Skeletal muscle cell (primary cell): ENCODE data around the gene DNAJB14.
"Not testable (repeated sequence)": the region's sequence is repeated elsewhere in the genome, so short reads cannot be mapped to it uniquely, and the experiment has no call there.

Experiments
- DNase-seq: peaks from one replicate; pipeline ENCODE4 v3.0.0-alpha.2; 2010; ENCODE audit warnings: low read depth
- H3K4me3 ChIP-seq: 2 replicates; pipeline ENCODE4 v1.5.1; 2011; ENCODE audit warnings: low read depth, mild to moderate bottlenecking, control low read depth, low read length, moderate library complexity

The DNAJB14 gene

GRCh38 chr4:99946356-99947189, at the start of gene DNAJB14:
Gene DNAJB14 (minus strand): TSS chr4:99946618. CDS start chr4:99946571, 47 bp downstream.
- H3K4me3 ChIP-seq, result peak within 1 kb of the TSS; percentile 86
- DNase-seq, result no peak

GRCh38 chr4:99991741-99992140, 45.3 kb upstream of the DNAJB14 start:
- H3K4me3 ChIP-seq, result no peak overlapping the region
- no peak for DNase-seq

DNA sequence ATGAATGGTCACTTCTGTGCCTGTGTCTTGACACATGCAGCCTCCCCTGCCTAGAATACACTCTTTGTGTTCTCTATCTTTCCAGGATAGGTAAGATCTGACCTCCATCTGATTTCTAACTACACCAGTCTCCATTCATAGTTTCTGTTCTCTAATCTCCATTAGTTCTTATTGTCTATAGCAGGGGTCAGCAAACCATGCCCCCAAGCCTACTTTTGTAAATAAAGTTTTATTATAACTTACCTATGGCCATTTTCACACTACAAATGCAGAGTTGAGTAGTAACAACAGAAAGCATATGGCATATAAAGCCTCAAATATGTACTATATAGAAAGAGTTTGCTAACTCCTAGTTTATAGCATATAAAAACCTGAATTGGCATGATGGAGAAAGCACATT, 41.3 kb upstream of the DNAJB14 start:
- no peak overlapping the region for H3K4me3 ChIP-seq
- DNase-seq, result no peak

DNA sequence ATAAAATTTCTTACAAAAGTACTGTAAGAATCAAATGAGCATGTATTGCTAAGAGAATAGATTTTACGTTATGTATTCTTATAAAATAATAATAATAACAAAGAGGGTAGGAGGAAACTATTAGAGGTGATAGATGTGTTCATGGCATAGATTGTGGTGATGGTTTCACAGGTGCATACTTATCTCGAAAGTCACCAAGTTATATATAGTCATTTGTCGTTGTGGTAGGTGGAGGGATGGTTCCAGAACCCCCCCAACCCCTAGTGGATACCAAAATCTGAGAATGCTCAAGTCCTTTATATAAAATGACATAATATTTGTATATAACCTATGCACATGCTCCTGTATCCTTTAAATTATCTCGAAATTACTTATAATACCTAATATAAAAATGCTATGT, 40.4 kb upstream of the DNAJB14 start:
- H3K4me3 ChIP-seq, result no peak overlapping the region
- no peak for DNase-seq

DNA sequence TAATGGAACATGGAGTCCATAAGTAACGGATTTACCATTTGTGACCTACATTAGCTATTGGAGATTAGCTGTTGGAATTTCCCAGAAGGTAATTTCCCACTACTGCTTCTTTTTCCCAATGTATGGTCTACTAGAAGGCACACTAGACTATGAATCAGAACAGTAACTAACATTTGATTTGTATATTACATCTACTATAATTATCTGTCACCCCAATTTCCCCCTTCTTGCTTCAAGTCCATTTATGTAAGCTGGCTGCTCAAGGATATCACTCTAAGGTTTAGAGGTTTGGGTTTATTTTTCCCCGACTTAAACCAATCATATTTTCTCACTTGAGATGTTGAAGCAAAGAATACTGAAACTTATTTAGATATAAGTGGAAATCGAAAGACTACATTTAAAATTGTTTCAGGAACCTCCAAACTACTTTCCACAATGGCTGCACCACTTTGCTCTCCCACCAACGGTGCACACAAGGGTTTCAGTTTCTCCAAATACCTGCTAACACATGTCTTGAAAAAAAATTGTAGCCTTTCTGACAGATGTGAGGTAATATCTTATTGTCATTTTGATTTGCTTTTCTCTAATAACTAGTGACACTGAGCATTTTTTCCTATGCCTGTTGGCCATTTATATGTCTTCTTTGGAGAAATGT, 37.0 kb upstream of the DNAJB14 start:
- no peak overlapping the region for H3K4me3 ChIP-seq
- no peak for DNase-seq

GRCh38 chr4:99979872-99980271, 33.5 kb upstream of the DNAJB14 start:
- H3K4me3 ChIP-seq, result no peak overlapping the region
- DNase-seq, result no peak

DNA sequence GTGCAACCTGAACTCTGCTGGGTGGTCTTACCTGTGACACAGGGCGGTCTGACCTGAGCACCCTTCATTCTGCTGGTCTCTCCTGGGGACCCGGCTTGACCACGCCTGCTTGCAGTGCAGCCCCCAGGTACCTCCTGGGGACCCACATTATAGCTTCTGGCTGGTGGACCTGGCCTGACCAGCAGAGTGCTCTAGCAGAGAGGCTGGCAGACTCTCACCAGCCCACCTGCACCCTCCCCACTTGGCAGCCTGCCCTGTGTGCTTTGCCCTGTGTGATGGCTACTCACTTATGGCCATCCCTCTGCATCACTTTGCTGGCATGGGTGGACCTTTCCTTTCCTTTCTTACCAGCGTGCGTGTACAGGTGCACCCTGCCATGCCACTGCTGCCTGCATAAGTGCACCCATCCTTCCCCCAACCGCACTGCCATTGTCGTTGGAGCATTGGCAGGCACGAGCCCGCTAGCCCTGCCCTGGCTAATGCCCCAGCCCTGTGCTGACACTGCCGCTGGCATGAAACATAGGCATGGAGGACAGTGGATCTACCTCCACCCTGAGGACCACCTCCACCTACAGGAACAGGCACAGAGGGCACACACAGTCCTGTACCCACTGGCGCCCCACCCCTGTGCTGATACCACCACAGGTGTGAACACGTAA, 25.2 kb upstream of the DNAJB14 start:
- no peak for DNase-seq
- no peak overlapping the region for H3K4me3 ChIP-seq

- peak; percentile 56 for DNase-seq
- H3K4me3 ChIP-seq, result no peak overlapping the region
Observed at GRCh38 chr4:99968330-99968729, 21.9 kb upstream of the DNAJB14 start.

DNA sequence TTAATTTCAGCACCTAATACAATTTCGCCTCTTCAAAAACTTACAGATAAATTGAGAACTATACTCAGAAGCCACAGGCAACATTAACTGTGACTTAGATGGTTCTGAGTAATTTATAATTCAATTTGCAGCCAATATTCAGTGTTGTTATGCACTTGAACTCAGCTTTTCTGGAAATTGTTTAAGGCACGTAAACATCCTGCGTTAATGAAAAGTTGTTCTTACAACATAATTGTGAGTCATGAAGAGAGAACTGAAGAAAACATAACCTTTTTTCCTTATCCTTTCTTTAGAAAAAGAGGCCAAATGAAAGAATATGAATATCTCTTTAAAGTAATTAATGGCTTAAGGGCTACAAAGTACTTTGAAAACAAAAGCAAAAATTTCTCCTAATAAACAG, 20.3 kb upstream of the DNAJB14 start:
- no peak for DNase-seq

GRCh38 chr4:99965674-99966350, 19.4 kb upstream of the DNAJB14 start:
- DNase-seq, result no peak
- H3K4me3 ChIP-seq, result no peak overlapping the region

More for the DNA sequence above, 20.3 kb upstream of the DNAJB14 start:
- no peak overlapping the region for H3K4me3 ChIP-seq

- no peak for DNase-seq
- no peak overlapping the region for H3K4me3 ChIP-seq
Observed at GRCh38 chr4:99965173-99965572, 18.8 kb upstream of the DNAJB14 start.

DNA sequence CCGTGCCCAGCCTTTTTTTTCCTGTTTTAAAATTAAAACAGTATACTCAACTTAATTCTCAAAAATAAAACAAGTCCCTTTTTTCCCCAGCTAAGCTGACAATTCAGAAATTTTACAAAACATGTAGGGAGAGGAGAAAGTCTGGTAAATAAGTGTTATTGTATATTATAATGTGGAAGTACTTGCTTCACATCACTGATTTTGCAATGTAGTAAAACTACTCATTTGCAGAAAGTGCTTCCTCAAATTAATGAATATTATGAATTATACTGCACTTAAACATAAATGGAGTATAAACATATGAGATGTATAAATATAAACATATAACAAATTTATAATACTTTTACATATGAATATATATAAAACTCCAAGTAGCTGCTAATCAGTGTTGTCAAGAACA, 15.3 kb upstream of the DNAJB14 start:
- DNase-seq, result no peak
- H3K4me3 ChIP-seq, result no peak overlapping the region

DNA sequence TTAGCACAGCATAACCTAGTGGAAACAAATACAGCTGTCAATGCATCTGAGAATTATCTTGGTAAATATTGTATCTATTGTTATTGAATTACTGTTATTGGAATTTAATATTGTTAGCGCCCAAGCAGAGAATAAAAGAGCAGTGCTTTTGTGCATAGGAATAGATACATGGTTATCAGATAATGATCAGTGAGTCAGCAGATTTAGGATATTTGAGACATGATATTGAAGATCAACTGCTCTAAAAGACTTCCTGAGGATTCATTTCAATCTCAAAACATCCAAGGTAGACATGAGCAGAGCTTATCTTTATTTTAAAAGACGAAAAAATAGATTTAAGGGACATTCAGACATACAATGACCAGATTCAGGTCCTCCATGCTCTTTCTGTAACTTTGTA, 14.2 kb upstream of the DNAJB14 start:
- no peak for DNase-seq
- no peak overlapping the region for H3K4me3 ChIP-seq

DNA sequence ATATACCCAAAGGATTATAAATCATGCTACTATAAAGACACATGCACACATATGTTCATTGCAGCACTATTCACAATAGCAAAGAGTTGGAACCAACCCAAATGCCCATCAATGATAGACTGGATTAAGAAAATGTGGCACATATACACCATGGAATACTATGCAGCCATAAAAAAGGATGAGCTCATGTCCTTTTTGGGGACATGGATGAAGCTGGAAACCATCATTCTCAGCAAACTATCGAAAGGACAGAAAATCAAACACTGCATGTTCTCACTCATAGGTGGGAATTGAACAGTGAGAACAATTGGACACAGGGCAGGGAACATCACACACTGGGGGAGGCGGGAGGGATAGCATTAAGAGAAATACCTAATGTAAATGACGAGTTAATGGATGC, 11.8 kb upstream of the DNAJB14 start:
- not testable (repeated sequence) for H3K4me3 ChIP-seq, DNase-seq

DNA sequence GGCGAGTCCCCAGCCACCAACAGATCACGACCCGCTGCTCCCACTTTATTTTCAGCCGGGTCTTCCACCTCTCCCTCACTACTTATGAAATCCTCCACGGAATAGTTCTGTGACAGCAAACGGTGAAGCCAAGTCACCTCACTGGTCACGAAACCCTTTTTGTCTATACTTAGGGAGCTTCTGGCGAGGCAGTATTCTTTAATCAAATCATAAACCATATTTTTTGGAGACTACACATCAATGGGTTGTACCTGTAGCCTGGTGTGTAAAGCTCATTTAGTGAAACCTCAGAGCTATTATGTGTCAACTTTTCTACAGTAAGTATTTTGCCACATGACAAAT, 4.5 kb upstream of the DNAJB14 start:
- H3K4me3 ChIP-seq, result peak overlapping the region; percentile 92
- no peak for DNase-seq

DNA sequence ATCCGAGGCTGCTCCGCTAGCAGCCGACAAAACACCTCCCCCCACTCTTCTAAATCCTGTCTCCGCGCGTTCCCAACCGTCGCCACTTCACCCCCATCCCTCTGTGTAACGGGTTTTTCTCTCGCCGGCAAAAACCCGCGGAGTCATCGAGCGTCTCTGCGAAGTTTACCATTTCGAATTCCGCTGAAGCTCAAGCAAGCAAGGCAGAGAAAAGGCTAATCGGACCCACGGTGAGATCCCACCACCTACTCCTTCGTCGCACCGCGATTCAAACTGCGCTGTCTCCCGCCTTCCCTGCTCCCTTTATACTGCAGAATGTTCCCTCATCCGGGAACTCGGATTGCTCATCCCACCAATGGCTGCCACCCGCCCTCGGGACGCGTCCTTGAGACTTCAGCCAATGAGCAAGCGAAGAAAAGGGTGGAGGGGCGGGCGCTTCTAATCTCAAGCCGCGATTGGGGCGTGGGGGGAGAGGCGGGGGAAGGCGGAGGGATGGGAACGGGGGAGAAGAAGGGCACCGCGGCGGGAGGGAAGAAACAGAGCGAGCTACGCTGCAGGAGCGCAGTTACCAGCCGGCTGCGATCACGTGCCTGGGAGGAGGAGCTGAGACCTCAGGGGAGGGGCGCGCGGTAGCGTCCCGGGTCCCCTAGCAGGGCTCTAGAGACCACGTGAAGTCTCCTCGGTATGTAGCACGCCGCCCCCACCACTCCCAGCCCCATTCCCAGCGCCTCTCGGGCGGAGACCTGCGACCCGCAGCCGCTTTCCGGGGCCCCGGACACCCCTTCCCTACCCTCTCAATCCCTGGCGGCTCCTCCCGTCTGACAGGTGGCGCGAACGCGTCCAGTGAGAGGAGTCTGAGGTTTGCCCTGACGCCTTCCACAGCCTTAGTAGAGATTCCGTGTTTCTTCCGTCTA, 3.8 kb upstream of the DNAJB14 start, which contains the start of gene H2AZ1:
TSS of gene H2AZ1 (minus strand) at position 277 of the 914 bp plus-strand sequence. CDS start at position 172, 105 bp downstream.
- peak within 1 kb of the TSS; percentile 92 for H3K4me3 ChIP-seq

DNA sequence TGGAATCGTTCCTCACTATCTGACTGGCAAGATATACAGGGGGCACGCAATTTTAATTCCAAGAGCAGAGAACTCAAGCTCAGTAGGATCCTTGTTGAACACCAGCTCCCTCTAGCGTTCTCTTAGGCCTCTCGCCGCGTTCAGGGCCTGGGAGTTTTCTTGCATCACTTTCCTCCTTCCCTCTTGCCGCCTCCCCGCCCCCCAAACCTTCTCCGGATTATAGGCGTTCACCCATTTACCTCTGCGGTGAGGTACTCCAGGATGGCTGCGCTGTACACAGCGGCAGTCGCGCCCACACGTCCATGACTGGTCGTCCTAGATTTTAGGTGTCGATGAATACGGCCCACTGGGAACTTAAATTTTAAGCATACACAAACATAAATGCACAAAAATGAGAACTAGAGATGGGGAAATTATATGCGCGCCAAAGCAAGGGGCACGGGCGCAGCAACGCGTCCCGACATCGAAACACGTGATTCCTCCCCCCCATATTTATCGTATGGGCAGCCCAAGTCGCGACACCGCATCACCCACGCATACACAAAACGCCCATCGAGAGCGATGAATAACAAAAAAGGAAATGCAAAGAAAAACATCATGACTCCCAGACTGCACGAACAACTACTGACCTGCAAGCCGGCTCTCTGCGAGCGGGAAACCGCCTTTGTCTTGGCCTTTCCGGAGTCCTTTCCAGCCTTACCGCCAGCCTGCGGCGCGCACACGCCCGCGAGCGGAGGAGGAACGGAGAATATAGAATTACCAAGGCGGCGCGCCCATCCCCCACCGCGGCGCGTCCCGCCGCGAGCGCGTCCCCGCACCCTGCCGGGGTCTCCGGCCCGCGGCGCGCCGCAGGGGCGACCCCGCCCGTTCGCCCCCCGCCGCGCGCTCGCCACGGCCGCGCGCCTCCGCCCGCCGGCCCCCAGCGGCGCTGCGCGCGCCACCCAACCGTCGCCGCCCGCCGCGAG, 2.9 kb upstream of the DNAJB14 start:
- peak; percentile 78 for DNase-seq
- peak overlapping the region; percentile 91 for H3K4me3 ChIP-seq

More for the DNA sequence above, 3.8 kb upstream of the DNAJB14 start, which contains the start of gene H2AZ1:
- peak; percentile 97 for DNase-seq

- no peak for DNase-seq
- H3K4me3 ChIP-seq, result no peak overlapping the region
Observed at GRCh38 chr4:99947608-99948007, 1.2 kb upstream of the DNAJB14 start.
